ENCODE measurements around the gene CAMK2B.
"Not testable (repeated sequence)": the region's sequence is repeated elsewhere in the genome, so short reads cannot be mapped to it uniquely, and the experiment has no call there.

CAMK2B gene

GRCh38 chr7:44173911-44174693 is 151.3 kb downstream of the CAMK2B start:
- no peak overlapping the region for H3K9ac ChIP-seq (ENCODE audit: low read length)
- H3K4me2 ChIP-seq (ENCODE audit: low read depth, low read length, poor library complexity, severe bottlenecking): no peak overlapping the region
- H3K27ac ChIP-seq (ENCODE audit: low read depth, low read length): no peak overlapping the region
- H4K20me1 ChIP-seq (ENCODE audit: low read depth, low read length): no peaks in the 10 kb centered on the region
- no peak overlapping the region for H3K4me3 ChIP-seq (ENCODE audit: insufficient read depth, low read length, poor library complexity, severe bottlenecking)
- no peaks in the 10 kb centered on the region for H3K36me3 ChIP-seq (ENCODE audit: low read length)
- H3K9me3 ChIP-seq (ENCODE audit: insufficient read depth, low read length): no peaks in the 10 kb centered on the region
- TF ChIP-seq CTCF (IDR thresholded peaks at IDR 0.05; ENCODE audit: insufficient read depth, low read length, poor library complexity, severe bottlenecking) (no peak), EZH2phosphoT487 (conservative IDR thresholded peaks at IDR 0.05; ENCODE audit: low read length) (no peak)
- H2AFZ ChIP-seq (ENCODE audit: low read depth, low read length, severe bottlenecking): no peak overlapping the region
- no peaks in the 10 kb centered on the region for H3K79me2 ChIP-seq (ENCODE audit: insufficient read depth, low read length)
- H3K9me2 ChIP-seq (replicated peaks; ENCODE audit: insufficient read depth, low read length): no peaks in the 10 kb centered on the region
- H3F3A ChIP-seq (ENCODE audit: insufficient read depth): no peaks in the 10 kb centered on the region
- 0 out of 2 replicates have a peak, but pooled peaks cover 3% of the 10 kb centered on the region for H3K27me3 ChIP-seq (ENCODE audit: low read length)

DNA sequence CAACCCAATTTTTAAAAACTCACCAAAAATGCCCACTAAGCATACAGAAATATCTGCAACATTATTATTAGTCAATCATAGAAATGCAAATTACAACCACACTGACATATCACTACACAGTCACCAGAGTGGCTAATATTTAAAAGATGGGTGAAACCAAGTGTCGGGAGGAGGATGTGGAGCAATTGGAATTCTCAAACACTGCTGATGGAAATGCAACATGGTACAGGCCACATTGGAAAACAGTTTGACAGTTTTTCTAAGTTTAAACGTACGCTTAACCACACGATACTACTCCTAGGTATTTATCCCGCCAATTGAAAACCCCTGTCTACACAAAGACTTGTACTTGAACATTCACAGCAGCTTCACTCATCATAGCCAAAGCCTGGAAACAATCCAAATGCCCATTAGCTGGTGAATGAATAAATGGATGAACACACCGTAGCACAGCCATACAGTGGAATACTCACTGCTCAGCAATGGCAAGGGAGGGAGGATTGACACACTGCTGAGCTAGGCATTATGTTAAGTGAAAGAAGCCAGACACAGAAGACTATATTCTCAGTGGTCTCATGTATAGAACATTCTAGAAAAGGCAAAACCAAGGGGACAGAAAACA is 152.5 kb downstream of the CAMK2B start:
- no peak overlapping the region for H3K4me3 ChIP-seq (ENCODE audit: insufficient read depth, low read length, poor library complexity, severe bottlenecking)
- H3F3A ChIP-seq (ENCODE audit: insufficient read depth): no peaks in the 10 kb centered on the region
- no peaks in the 10 kb centered on the region for H3K79me2 ChIP-seq (ENCODE audit: insufficient read depth, low read length)
- H2AFZ ChIP-seq (ENCODE audit: low read depth, low read length, severe bottlenecking): no peak overlapping the region
- H3K9me2 ChIP-seq (replicated peaks; ENCODE audit: insufficient read depth, low read length): no peaks in the 10 kb centered on the region
- H3K4me2 ChIP-seq (ENCODE audit: low read depth, low read length, poor library complexity, severe bottlenecking): no peak overlapping the region
- no peak overlapping the region for H3K9ac ChIP-seq (ENCODE audit: low read length)
- no peak for TF ChIP-seq EZH2phosphoT487 (conservative IDR thresholded peaks at IDR 0.05; ENCODE audit: low read length)
- TF ChIP-seq CTCF (IDR thresholded peaks at IDR 0.05; ENCODE audit: insufficient read depth, low read length, poor library complexity, severe bottlenecking): no peak
- H3K27ac ChIP-seq (ENCODE audit: low read depth, low read length): no peak overlapping the region
- H4K20me1 ChIP-seq (ENCODE audit: low read depth, low read length): no peaks in the 10 kb centered on the region
- H3K36me3 ChIP-seq (ENCODE audit: low read length): no peaks in the 10 kb centered on the region
- H3K27me3 ChIP-seq (ENCODE audit: low read length): 0 out of 2 replicates have a peak, but pooled peaks cover 3% of the 10 kb centered on the region
- no peaks in the 10 kb centered on the region for H3K9me3 ChIP-seq (ENCODE audit: insufficient read depth, low read length)

- H3K36me3 ChIP-seq (ENCODE audit: low read length): no peaks in the 10 kb centered on the region
- 0 out of 2 replicates have a peak, but pooled peaks cover 3% of the 10 kb centered on the region for H3K27me3 ChIP-seq (ENCODE audit: low read length)
- no peaks in the 10 kb centered on the region for H4K20me1 ChIP-seq (ENCODE audit: low read depth, low read length)
- no peak overlapping the region for H3K27ac ChIP-seq (ENCODE audit: low read depth, low read length)
- H3F3A ChIP-seq (ENCODE audit: insufficient read depth): no peaks in the 10 kb centered on the region
- H2AFZ ChIP-seq (ENCODE audit: low read depth, low read length, severe bottlenecking): no peak overlapping the region
- no peak for TF ChIP-seq CTCF (IDR thresholded peaks at IDR 0.05; ENCODE audit: insufficient read depth, low read length, poor library complexity, severe bottlenecking)
- TF ChIP-seq EZH2phosphoT487 (conservative IDR thresholded peaks at IDR 0.05; ENCODE audit: low read length): no peak
- H3K79me2 ChIP-seq (ENCODE audit: insufficient read depth, low read length): no peaks in the 10 kb centered on the region
- H3K9ac ChIP-seq (ENCODE audit: low read length): no peak overlapping the region
- H3K9me3 ChIP-seq (ENCODE audit: insufficient read depth, low read length): no peaks in the 10 kb centered on the region
- no peak overlapping the region for H3K4me3 ChIP-seq (ENCODE audit: insufficient read depth, low read length, poor library complexity, severe bottlenecking)
- no peaks in the 10 kb centered on the region for H3K9me2 ChIP-seq (replicated peaks; ENCODE audit: insufficient read depth, low read length)
- no peak overlapping the region for H3K4me2 ChIP-seq (ENCODE audit: low read depth, low read length, poor library complexity, severe bottlenecking)
Measured at GRCh38 chr7:44172352-44172751, 153.0 kb downstream of the CAMK2B start.

DNA sequence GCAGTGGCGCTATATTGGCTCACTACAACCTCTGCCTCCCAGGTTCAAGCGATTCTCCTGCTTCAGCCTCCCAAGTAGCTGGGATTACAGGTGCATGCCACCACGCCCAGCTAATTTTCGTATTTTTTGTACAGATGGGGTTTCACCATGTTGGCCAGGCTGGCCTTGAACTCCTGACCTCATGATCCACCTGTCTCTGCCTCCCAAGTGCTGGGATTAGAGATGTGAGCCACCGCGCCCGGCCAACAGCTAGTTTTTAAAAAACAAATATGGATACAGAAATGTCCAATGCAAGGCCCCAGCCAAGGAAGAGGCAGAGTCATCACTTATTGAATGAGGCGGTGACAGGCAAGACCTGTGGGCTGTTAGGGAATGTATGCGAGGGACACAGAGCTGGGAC is 153.5 kb downstream of the CAMK2B start:
- not testable (repeated sequence) for H3K4me2 ChIP-seq (ENCODE audit: low read depth, low read length, poor library complexity, severe bottlenecking); H3K4me3 ChIP-seq (ENCODE audit: insufficient read depth, low read length, poor library complexity, severe bottlenecking); H3K9me2 ChIP-seq (replicated peaks; ENCODE audit: insufficient read depth, low read length); H4K20me1 ChIP-seq (ENCODE audit: low read depth, low read length); H2AFZ ChIP-seq (ENCODE audit: low read depth, low read length, severe bottlenecking); H3K79me2 ChIP-seq (ENCODE audit: insufficient read depth, low read length); H3K9me3 ChIP-seq (ENCODE audit: insufficient read depth, low read length); H3K36me3 ChIP-seq (ENCODE audit: low read length); H3K9ac ChIP-seq (ENCODE audit: low read length); H3F3A ChIP-seq (ENCODE audit: insufficient read depth); H3K27ac ChIP-seq (ENCODE audit: low read depth, low read length); H3K27me3 ChIP-seq (ENCODE audit: low read length)
